CD14-positive monocyte (primary cell): ENCODE measurements around the gene EVX2. TPM values are rescaled to one million over a fixed set of nuclear protein-coding genes. Genes with fewer than 3 reads are reported as not detected.
A peak's percentile ranks its signal among the peaks of the same experiment; 100 is the strongest.

Experiments
- DNase-seq, 3 donors: peaks; one replicate each; pipeline ENCODE4 v3.0.0-alpha.2; 2011 to 2022
- H2AFZ ChIP-seq: 2 replicates; pipeline ENCODE4 v1.6.0; 2012; ENCODE audit warnings: mild to moderate bottlenecking, low read depth, low read length, inconsistent platforms; ENCODE audit not compliant: insufficient read depth, poor library complexity, severe bottlenecking
- H3K27ac ChIP-seq, 2 donors: 1 replicate in 1 of 2; 2 replicates in 1 of 2; pipeline ENCODE4 v1.5.1; 2012 to 2013; ENCODE audit warnings: low read length in 2 of 2, control low read depth in 1 of 2, inconsistent platforms in 1 of 2, low read depth in 1 of 2, mild to moderate bottlenecking in 1 of 2
- H3K27me3 ChIP-seq, 2 donors: one replicate each; pipeline versions ENCODE4 v1.6.0 to v1.6.1; 2011 to 2013; ENCODE audit warnings: low read length in 2 of 2; ENCODE audit not compliant: control insufficient read depth in 2 of 2, insufficient read depth in 2 of 2
- H3K36me3 ChIP-seq, 2 donors: replicated peaks in 1 of 2; 1 replicate in 1 of 2; 2 replicates in 1 of 2; pipeline versions ENCODE4 v1.5.1 to v1.6.1; 2012 to 2013; ENCODE audit warnings: low read length in 2 of 2, control low read depth in 1 of 2, inconsistent platforms in 1 of 2, mild to moderate bottlenecking in 1 of 2; ENCODE audit not compliant: insufficient read depth in 2 of 2, control insufficient read depth in 1 of 2
- H3K4me1 ChIP-seq, 2 donors: 1 replicate in 1 of 2; 2 replicates in 1 of 2; pipeline versions ENCODE4 v1.5.1 to v1.6.1; 2012 to 2013; ENCODE audit warnings: low read length in 2 of 2, control low read depth in 1 of 2, inconsistent platforms in 1 of 2, mild to moderate bottlenecking in 1 of 2, moderate library complexity in 1 of 2; ENCODE audit not compliant: insufficient read depth in 2 of 2, control insufficient read depth in 1 of 2
- H3K4me2 ChIP-seq: replicated peaks from 2 replicates; pipeline ENCODE3; 2012; ENCODE audit warnings: low read length, moderate library complexity, mild to moderate bottlenecking; ENCODE audit not compliant: poor library complexity, severe bottlenecking; ENCODE audit errors: extremely low read depth
- H3K4me3 ChIP-seq, 3 experiments: fragments of 200-600 bp in 1 of 3; sonication (generic) in 1 of 3; replicated peaks in 1 of 3; 1 replicate in 2 of 3; 2 replicates in 1 of 3; pipeline ENCODE4 v1.5.1; 2011 to 2013; ENCODE audit warnings: low read length in 3 of 3, mild to moderate bottlenecking in 3 of 3, control low read depth in 2 of 3, low read depth in 2 of 3, inconsistent platforms in 1 of 3, moderate library complexity in 1 of 3
- H3K79me2 ChIP-seq: 2 replicates; pipeline ENCODE4 v1.6.0; 2012; ENCODE audit warnings: mild to moderate bottlenecking, control low read depth, inconsistent platforms, low read length, moderate library complexity; ENCODE audit not compliant: insufficient read depth
- H3K9ac ChIP-seq: 2 replicates; pipeline ENCODE4 v1.6.0; 2017; ENCODE audit warnings: low read length, mild to moderate bottlenecking; ENCODE audit not compliant: insufficient read depth, poor library complexity, severe bottlenecking
- H3K9me3 ChIP-seq, 2 donors: replicated peaks in 1 of 2; 1 replicate in 1 of 2; 2 replicates in 1 of 2; pipeline versions ENCODE4 v1.5.1 to v1.6.1; 2012 to 2013; ENCODE audit warnings: low read length in 2 of 2, control low read depth in 1 of 2; ENCODE audit not compliant: control insufficient read depth in 1 of 2, insufficient read depth in 1 of 2
- H4K20me1 ChIP-seq: 2 replicates; pipeline ENCODE4 v1.6.0; 2012; ENCODE audit warnings: mild to moderate bottlenecking, low read length, control low read depth, moderate library complexity; ENCODE audit not compliant: insufficient read depth
- H3K27ac Mint-ChIP-seq, 7 donors: one replicate each; pipeline ENCODE4 v1.8.0; 2020; ENCODE audit warnings: mild to moderate bottlenecking in 7 of 7, mixed read lengths in 7 of 7, moderate library complexity in 6 of 7, inconsistent platforms in 2 of 7
- H3K27me3 Mint-ChIP-seq, 3 donors: one replicate each; pipeline ENCODE4 v1.8.0; 2021 to 2022; ENCODE audit warnings: low read depth in 3 of 3, mild to moderate bottlenecking in 3 of 3, mixed read lengths in 3 of 3, moderate library complexity in 3 of 3, inconsistent platforms in 1 of 3
- H3K36me3 Mint-ChIP-seq, 2 donors: one replicate each; pipeline ENCODE4 v1.8.0; 2020; ENCODE audit warnings: mixed read lengths in 2 of 2, inconsistent platforms in 1 of 2, mild to moderate bottlenecking in 1 of 2
- H3K4me1 Mint-ChIP-seq: one replicate; pipeline ENCODE4 v1.8.0; 2020; ENCODE audit warnings: mild to moderate bottlenecking, mixed read lengths
- H3K4me3 Mint-ChIP-seq, 2 donors: one replicate each; pipeline ENCODE4 v1.8.0; 2020; ENCODE audit warnings: mild to moderate bottlenecking in 2 of 2, mixed read lengths in 2 of 2, moderate library complexity in 1 of 2
- H3K9me3 Mint-ChIP-seq, 7 donors: one replicate each; pipeline ENCODE4 v1.8.0; 2020 to 2022; ENCODE audit warnings: mixed read lengths in 7 of 7, mild to moderate bottlenecking in 6 of 7, moderate library complexity in 6 of 7, inconsistent platforms in 2 of 7
- WGBS: methylation state at CpG from one replicate; pipeline ENCODE4 v1.1.5; 2013; ENCODE audit warnings: missing lambda C conversion rate; ENCODE audit not compliant: insufficient coverage; 5-methylcytosine and 5-hydroxymethylcytosine counted together
- intact Hi-C, 2 donors: fragments of 100-400 bp; cut with micrococcal nuclease; formaldehyde crosslinking; loops; one replicate each; pipeline versions ENCODE4 v1.15.0 to v1.15.1; 2023
- polyA plus RNA-seq, 3 donors: library from polyadenylated mRNA; depleted of rRNA in 1 of 3; unstranded in 2 of 3; stranded (reverse) in 1 of 3; fragments of 300-500 nt in 2 of 3; fragments of >200 nt in 1 of 3; fragmentation: Illumina TruSeq in 2 of 3; gene quantifications; 1 replicate in 2 of 3; 2 replicates in 1 of 3; pipeline ENCODE4 v1.2.3, GENCODE V29; 2012 to 2021
- TF ChIP-seq, protein P1 (sequence below): fragments of 200-600 bp; IDR thresholded peaks from one replicate; pipeline ENCODE4 v1.8.0; 2022; ENCODE audit warnings: antibody characterized with exemption, mild to moderate bottlenecking

Gene EVX2
- polyA plus RNA-seq, 3 donors = not detected

DNA sequence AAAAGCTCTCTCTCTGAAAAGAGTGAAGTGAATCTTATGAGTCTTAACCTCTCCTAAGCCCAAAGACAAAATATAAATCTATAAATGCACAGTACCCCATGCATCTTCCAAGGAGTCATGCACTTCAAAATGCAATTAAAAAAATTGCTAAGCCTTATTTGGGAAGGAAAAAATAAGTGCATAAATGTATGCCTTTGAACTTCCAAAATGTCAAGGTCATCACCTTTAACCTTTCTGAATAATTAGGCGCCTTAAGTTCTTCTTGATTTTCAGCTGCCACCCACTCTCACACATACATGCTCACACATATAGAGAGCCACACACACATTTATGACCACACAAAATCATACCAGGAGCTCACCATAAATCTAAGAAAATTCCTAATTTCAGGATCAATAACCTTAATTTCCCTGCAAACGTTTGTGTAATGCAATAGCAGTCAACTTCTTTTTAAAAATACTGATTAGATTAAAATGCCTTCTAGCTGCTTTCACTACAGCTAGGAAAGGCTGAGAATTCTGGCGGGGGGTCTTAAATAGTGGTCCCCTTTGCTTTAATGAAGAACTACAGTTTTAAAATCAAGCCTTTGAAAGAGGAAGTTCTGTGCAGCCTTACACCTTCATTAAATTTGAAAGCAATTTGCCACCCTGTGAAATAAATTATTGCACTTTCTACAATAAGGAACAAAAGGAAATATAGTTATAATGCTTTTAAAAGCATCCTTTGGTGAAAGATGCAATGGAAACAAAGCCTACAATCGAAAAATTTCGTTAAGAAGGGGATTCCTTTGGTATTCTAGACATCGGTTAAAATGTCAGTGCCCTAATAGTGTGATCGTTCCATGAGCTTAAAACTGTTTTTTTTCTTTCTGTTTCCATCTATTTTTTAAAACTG is 26.9 kb upstream of the EVX2 start:
- WGBS = 20% methylated on average over 1 of the region's 7 CpGs
- Histone ChIP-seq H3K9ac (no peak overlapping the region), H3K36me3 (no peaks in the 10 kb centered on the region), H3K4me3 (no peak overlapping the region), H3K27ac (no peak overlapping the region), H3K79me2 (no peaks in the 10 kb centered on the region), H2AFZ (no peak overlapping the region), H3K9me3 (peaks cover 0 to 62% of the 10 kb centered on the region in 2 donors), H3K27me3 (peaks cover 79 to 93% of the 10 kb centered on the region in 2 donors), H3K4me1 (peaks cover 6 to 12% of the 10 kb centered on the region in 2 donors), H4K20me1 (no peaks in the 10 kb centered on the region), H3K4me2 (no peak overlapping the region)
- Mint-ChIP-seq H3K36me3 (peaks cover 3 to 14% of the 10 kb centered on the region in 2 donors), H3K27ac (no peak overlapping the region), H3K27me3 (peaks cover 89 to 98% (median 91%) of the 10 kb centered on the region in 3 donors), H3K9me3 (peaks cover 0 to 49% (median 18%) of the 10 kb centered on the region in 7 donors), H3K4me3 (peak overlapping the region in 1 of 2 donors; percentile 86), H3K4me1 (peaks cover 20% of the 10 kb centered on the region)
- DNase-seq = no peak
- TF ChIP-seq, protein P1, sequence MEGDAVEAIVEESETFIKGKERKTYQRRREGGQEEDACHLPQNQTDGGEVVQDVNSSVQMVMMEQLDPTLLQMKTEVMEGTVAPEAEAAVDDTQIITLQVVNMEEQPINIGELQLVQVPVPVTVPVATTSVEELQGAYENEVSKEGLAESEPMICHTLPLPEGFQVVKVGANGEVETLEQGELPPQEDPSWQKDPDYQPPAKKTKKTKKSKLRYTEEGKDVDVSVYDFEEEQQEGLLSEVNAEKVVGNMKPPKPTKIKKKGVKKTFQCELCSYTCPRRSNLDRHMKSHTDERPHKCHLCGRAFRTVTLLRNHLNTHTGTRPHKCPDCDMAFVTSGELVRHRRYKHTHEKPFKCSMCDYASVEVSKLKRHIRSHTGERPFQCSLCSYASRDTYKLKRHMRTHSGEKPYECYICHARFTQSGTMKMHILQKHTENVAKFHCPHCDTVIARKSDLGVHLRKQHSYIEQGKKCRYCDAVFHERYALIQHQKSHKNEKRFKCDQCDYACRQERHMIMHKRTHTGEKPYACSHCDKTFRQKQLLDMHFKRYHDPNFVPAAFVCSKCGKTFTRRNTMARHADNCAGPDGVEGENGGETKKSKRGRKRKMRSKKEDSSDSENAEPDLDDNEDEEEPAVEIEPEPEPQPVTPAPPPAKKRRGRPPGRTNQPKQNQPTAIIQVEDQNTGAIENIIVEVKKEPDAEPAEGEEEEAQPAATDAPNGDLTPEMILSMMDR = peak; percentile 71
- intact Hi-C loops = loop anchor here in 1 of 2 donors (5.0 kb wide), 1 partner anchor 33 kb away; no protein-coding TSS in a partner anchor

DNA sequence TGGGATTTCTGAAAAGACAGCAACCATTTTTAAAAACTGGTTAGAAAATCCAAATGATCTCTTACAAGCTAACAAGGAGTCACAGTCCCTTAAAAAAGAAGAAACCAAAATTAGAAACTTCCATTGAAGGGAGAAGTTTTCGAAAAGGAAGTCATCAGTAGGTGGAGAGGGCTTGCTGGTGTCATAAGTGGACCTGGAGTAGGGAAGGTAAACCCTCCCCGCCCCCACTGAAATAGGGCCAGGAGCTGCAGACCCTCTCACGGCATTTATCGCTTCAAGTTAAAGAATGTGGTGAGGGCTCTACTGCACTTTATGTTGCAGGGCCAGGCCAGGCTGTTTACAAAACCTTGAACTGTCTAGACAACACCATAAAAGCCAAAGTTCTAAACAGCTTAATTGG is 26.2 kb upstream of the EVX2 start:
- H3K27me3 Mint-ChIP-seq = peaks cover 89 to 98% (median 91%) of the 10 kb centered on the region in 3 donors
- Histone ChIP-seq H3K4me1 (peaks cover 6 to 12% of the 10 kb centered on the region in 2 donors), H2AFZ (no peak overlapping the region), H3K27me3 (peaks cover 77 to 93% of the 10 kb centered on the region in 2 donors), H3K79me2 (no peaks in the 10 kb centered on the region), H3K9me3 (peaks cover 0 to 67% of the 10 kb centered on the region in 2 donors), H3K4me2 (no peak overlapping the region), H4K20me1 (no peaks in the 10 kb centered on the region), H3K4me3 (no peak overlapping the region), H3K9ac (no peak overlapping the region), H3K36me3 (no peaks in the 10 kb centered on the region), H3K27ac (no peak overlapping the region)
- intact Hi-C loops = loop anchor here in 1 of 2 donors (5.0 kb wide), 1 partner anchor 33 kb away; no protein-coding TSS in a partner anchor
- H3K4me1 Mint-ChIP-seq = peaks cover 20% of the 10 kb centered on the region
- peaks cover 3 to 14% of the 10 kb centered on the region in 2 donors for H3K36me3 Mint-ChIP-seq
- peaks cover 0 to 49% (median 24%) of the 10 kb centered on the region in 7 donors for H3K9me3 Mint-ChIP-seq
- WGBS = no CpG with 5 or more reads among the region's 4 CpGs
- H3K4me3 Mint-ChIP-seq = peak overlapping the region in 1 of 2 donors; percentile 86
- H3K27ac Mint-ChIP-seq = no peak overlapping the region
- TF ChIP-seq, protein P1 = no peak
- DNase-seq = no peak
